Smooth muscle cell (in vitro differentiated cells): ENCODE data around the gene MARK3. TPM values are rescaled to one million over a fixed set of nuclear protein-coding genes. Genes with fewer than 3 reads are reported as not detected.

Experiments used
- DNase-seq: peaks from one replicate; lab custom pipeline; 2025; ENCODE audit not compliant: unreplicated experiment; lab: John Stamatoyannopoulos, UW
- H2AFZ ChIP-seq: fragments of 200-600 bp; sonication (generic); 2 replicates; pipeline ENCODE4 v1.6.0; 2016; ENCODE audit warnings: antibody characterized with exemption, low read depth, mild to moderate bottlenecking
- H3F3A ChIP-seq: fragments of 200-600 bp; sonication (generic); 2 replicates; pipeline ENCODE4 v1.6.0; 2017; ENCODE audit warnings: antibody characterized with exemption, low read depth
- H3K27ac ChIP-seq: fragments of 200-600 bp; sonication (generic); 2 replicates; pipeline ENCODE4 v1.5.1; 2016; ENCODE audit warnings: low read depth, mild to moderate bottlenecking
- H3K27me3 ChIP-seq: fragments of 200-600 bp; sonication (generic); 2 replicates; pipeline ENCODE4 v1.6.1; 2016; ENCODE audit warnings: low read depth, mild to moderate bottlenecking
- H3K36me3 ChIP-seq: fragments of 200-600 bp; sonication (generic); 2 replicates; pipeline ENCODE4 v1.5.1; 2016; ENCODE audit warnings: low read depth
- H3K4me1 ChIP-seq: fragments of 200-600 bp; sonication (generic); 2 replicates; pipeline ENCODE4 v1.5.1; 2016; ENCODE audit warnings: low read depth
- H3K4me2 ChIP-seq: fragments of 200-600 bp; sonication (generic); 2 replicates; pipeline ENCODE4 v1.6.0; 2016; ENCODE audit warnings: mild to moderate bottlenecking
- H3K4me3 ChIP-seq: fragments of 200-600 bp; sonication (generic); 2 replicates; pipeline ENCODE4 v1.5.1; 2016; ENCODE audit warnings: mild to moderate bottlenecking
- H3K79me2 ChIP-seq: fragments of 200-600 bp; sonication (generic); 2 replicates; pipeline ENCODE4 v1.6.0; 2016; ENCODE audit warnings: low read depth, mild to moderate bottlenecking
- H3K9ac ChIP-seq: fragments of 200-600 bp; sonication (generic); 2 replicates; pipeline ENCODE4 v1.6.0; 2016; ENCODE audit warnings: low read depth
- H3K9me3 ChIP-seq: fragments of 200-600 bp; sonication (generic); replicated peaks from 2 replicates; pipeline ENCODE4 v1.5.1; 2016; ENCODE audit warnings: low read depth
- H4K20me1 ChIP-seq: fragments of 200-600 bp; sonication (generic); 2 replicates; pipeline ENCODE4 v1.6.0; 2016; ENCODE audit warnings: low read depth
- WGBS: methylation state at CpG from one replicate; pipeline ENCODE4 v1.1.7; 2016; ENCODE audit warnings: low lambda C conversion rate; 5-methylcytosine and 5-hydroxymethylcytosine counted together
- polyA plus RNA-seq: library from polyadenylated mRNA; unstranded; fragments of >200 nt; fragmentation: Nextera tagmentation; extraction: Ambion mirVana; gene quantifications from 2 replicates; pipeline ENCODE4 v1.2.1, GENCODE V29; 2016
- total RNA-seq: library from RNA; depleted of rRNA; stranded (reverse); fragments of >200 nt; gene quantifications from 2 replicates; pipeline ENCODE4 v1.2.3, GENCODE V29; 2014
- TF ChIP-seq, protein P1 (sequence below): fragments of 200-600 bp; sonication (generic); IDR thresholded peaks from 2 replicates; pipeline ENCODE4 v1.5.1; 2017; ENCODE audit warnings: borderline replicate concordance, mild to moderate bottlenecking, antibody characterized with exemption; ENCODE audit not compliant: insufficient read depth, poor library complexity, severe bottlenecking

The MARK3 gene
- total and polyA plus RNA-seq, 2 experiments from 2014 or later: 63.2 to 68.4 TPM

DNA sequence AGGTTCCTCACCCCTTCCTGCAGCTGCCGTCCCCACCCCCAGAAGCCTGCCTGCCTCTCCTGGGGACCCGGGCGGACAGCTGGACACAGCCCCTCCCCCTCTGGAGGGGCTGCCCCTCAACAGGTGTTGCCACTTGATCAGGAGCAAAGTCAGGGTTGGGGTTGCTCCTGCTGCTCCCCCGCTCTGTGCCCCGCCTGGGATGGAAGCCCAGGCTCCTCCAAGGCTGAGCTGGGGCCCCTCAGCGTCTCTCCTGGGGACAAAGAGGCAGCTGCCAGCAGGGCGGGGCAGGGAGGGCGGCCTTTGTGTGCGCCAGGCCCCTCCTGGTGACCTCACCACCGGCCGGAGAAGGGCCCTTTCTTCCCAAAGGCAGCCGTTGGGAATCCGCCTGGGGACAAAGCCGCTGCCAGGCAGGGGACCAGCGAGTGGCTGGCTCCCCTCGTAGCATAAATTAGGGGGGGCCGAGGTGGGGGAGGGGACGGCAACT lies 157.4 kb downstream of the MARK3 start:
- 19% methylated on average over 17 of the region's 18 CpGs for WGBS
- peak overlapping the region; percentile 76 for H3K4me2 ChIP-seq

DNA sequence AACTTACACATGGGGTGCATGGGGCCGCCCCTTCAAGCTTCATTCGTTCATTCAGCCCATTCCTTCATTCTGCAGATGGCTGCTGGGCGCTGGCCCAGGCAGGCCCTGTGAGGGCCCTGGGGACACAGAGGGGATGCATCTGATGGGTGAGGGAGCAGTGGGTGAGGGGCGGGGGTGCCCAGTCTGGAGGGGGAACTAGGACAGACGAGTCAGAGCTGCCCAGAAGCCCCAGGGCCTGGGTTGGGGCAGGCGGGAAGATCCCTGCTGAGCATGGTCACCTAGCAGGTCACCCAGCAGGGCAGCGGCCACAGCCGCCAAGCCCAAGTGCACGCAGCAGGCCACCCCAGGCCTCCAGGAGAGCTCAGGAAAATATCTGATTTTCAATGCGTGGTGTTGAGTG lies 157.9 kb downstream of the MARK3 start:
- Histone ChIP-seq H3F3A (peaks cover 4% of the 10 kb centered on the region), H3K9me3 (no peaks in the 10 kb centered on the region), H2AFZ (no peak overlapping the region), H3K27me3 (no peaks in the 10 kb centered on the region), H3K27ac (no peak overlapping the region), H4K20me1 (peaks cover 15% of the 10 kb centered on the region), H3K9ac (no peak overlapping the region), H3K4me2 (peak overlapping the region; percentile 76), H3K36me3 (no peaks in the 10 kb centered on the region), H3K4me1 (peaks cover 25% of the 10 kb centered on the region), H3K4me3 (no peak overlapping the region), H3K79me2 (no peaks in the 10 kb centered on the region)
- WGBS: 83% methylated on average over 9 of the region's 10 CpGs
- no peak for DNase-seq
- TF ChIP-seq, protein P1, sequence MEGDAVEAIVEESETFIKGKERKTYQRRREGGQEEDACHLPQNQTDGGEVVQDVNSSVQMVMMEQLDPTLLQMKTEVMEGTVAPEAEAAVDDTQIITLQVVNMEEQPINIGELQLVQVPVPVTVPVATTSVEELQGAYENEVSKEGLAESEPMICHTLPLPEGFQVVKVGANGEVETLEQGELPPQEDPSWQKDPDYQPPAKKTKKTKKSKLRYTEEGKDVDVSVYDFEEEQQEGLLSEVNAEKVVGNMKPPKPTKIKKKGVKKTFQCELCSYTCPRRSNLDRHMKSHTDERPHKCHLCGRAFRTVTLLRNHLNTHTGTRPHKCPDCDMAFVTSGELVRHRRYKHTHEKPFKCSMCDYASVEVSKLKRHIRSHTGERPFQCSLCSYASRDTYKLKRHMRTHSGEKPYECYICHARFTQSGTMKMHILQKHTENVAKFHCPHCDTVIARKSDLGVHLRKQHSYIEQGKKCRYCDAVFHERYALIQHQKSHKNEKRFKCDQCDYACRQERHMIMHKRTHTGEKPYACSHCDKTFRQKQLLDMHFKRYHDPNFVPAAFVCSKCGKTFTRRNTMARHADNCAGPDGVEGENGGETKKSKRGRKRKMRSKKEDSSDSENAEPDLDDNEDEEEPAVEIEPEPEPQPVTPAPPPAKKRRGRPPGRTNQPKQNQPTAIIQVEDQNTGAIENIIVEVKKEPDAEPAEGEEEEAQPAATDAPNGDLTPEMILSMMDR: no peak

More for the DNA sequence above, 157.4 kb downstream of the MARK3 start:
- Histone ChIP-seq H3F3A (peaks cover 4% of the 10 kb centered on the region), H3K9me3 (no peaks in the 10 kb centered on the region), H3K4me3 (peak overlapping the region; percentile 5), H3K27ac (no peak overlapping the region), H2AFZ (no peak overlapping the region), H3K79me2 (no peaks in the 10 kb centered on the region), H3K9ac (peak overlapping the region; percentile 51), H3K36me3 (no peaks in the 10 kb centered on the region), H3K27me3 (no peaks in the 10 kb centered on the region), H4K20me1 (peaks cover 15% of the 10 kb centered on the region), H3K4me1 (peaks cover 25% of the 10 kb centered on the region)
- TF ChIP-seq, protein P1: no peak
- DNase-seq: no peak

GRCh38 chr14:103543721-103544387 lies 158.6 kb downstream of the MARK3 start:
- TF ChIP-seq, protein P1: no peak
- no peak for DNase-seq
- H3K4me2 ChIP-seq: no peak overlapping the region
- no peaks in the 10 kb centered on the region for H3K27me3 ChIP-seq
- H3K36me3 ChIP-seq: no peaks in the 10 kb centered on the region
- peaks cover 4% of the 10 kb centered on the region for H3F3A ChIP-seq
- H3K4me3 ChIP-seq: no peak overlapping the region
- peaks cover 25% of the 10 kb centered on the region for H3K4me1 ChIP-seq
- H2AFZ ChIP-seq: no peak overlapping the region
- no peaks in the 10 kb centered on the region for H3K9me3 ChIP-seq
- 83% methylated on average over 14 of the region's 19 CpGs for WGBS
- H4K20me1 ChIP-seq: peaks cover 15% of the 10 kb centered on the region
- no peak overlapping the region for H3K27ac ChIP-seq
- no peaks in the 10 kb centered on the region for H3K79me2 ChIP-seq
- no peak overlapping the region for H3K9ac ChIP-seq
